ENCODE data around the gene GNA15.

GNA15 gene

GRCh38 chr19:3096902-3097326 is 38.9 kb upstream of the GNA15 start:
- H3K79me2 ChIP-seq (ENCODE audit: low read length), result no peaks in the 10 kb centered on the region

GRCh38 chr19:3097442-3097871 is 38.4 kb upstream of the GNA15 start:
- H3K9me2 ChIP-seq (replicated peaks; ENCODE audit: insufficient read depth, low read length), result no peaks in the 10 kb centered on the region
- no peak overlapping the region for H2AFZ ChIP-seq (ENCODE audit: low read length)
- H3K4me3 ChIP-seq (ENCODE audit: low read length), result no peak overlapping the region
- H3K79me2 ChIP-seq (ENCODE audit: low read length), result no peaks in the 10 kb centered on the region
- no peaks in the 10 kb centered on the region for H3F3A ChIP-seq (ENCODE audit: insufficient read depth, low read length)
- H3K9ac ChIP-seq (ENCODE audit: low read length), result no peak overlapping the region
- H3K27ac ChIP-seq (ENCODE audit: low read length), result no peak overlapping the region
- no peak for DNase-seq
- H3K27me3 ChIP-seq (replicated peaks; ENCODE audit: insufficient read depth, low read length), result peaks cover 86% of the 10 kb centered on the region
- H3K9me3 ChIP-seq (replicated peaks; ENCODE audit: insufficient read depth, low read length), result no peaks in the 10 kb centered on the region
- H3K4me1 ChIP-seq (ENCODE audit: low read length), result 0 out of 2 replicates have a peak, but pooled peaks cover 4% of the 10 kb centered on the region
- TF ChIP-seq CTCF (IDR thresholded peaks at IDR 0.05; ENCODE audit: low read length) (no peak), EZH2phosphoT487 (IDR thresholded peaks at IDR 0.05; ENCODE audit: low read length) (no peak), EZH2 (optimal IDR thresholded peaks at IDR 0.05; ENCODE audit: low read depth, low read length) (no peak)
- H4K20me1 ChIP-seq (ENCODE audit: insufficient read depth, low read length), result no peaks in the 10 kb centered on the region
- H3K4me2 ChIP-seq (ENCODE audit: low read depth, low read length), result no peak overlapping the region
- no peaks in the 10 kb centered on the region for H3K36me3 ChIP-seq (replicated peaks; ENCODE audit: insufficient read depth, low read length)

More at GRCh38 chr19:3096902-3097326, 38.9 kb upstream of the GNA15 start:
- no peak overlapping the region for H3K9ac ChIP-seq (ENCODE audit: low read length)
- no peak overlapping the region for H2AFZ ChIP-seq (ENCODE audit: low read length)
- H3K27ac ChIP-seq (ENCODE audit: low read length), result no peak overlapping the region
- H3K36me3 ChIP-seq (replicated peaks; ENCODE audit: insufficient read depth, low read length), result no peaks in the 10 kb centered on the region
- H3K9me2 ChIP-seq (replicated peaks; ENCODE audit: insufficient read depth, low read length), result no peaks in the 10 kb centered on the region
- no peaks in the 10 kb centered on the region for H4K20me1 ChIP-seq (ENCODE audit: insufficient read depth, low read length)
- no peaks in the 10 kb centered on the region for H3F3A ChIP-seq (ENCODE audit: insufficient read depth, low read length)
- no peak overlapping the region for H3K4me3 ChIP-seq (ENCODE audit: low read length)
- H3K27me3 ChIP-seq (replicated peaks; ENCODE audit: insufficient read depth, low read length), result peaks cover 86% of the 10 kb centered on the region
- H3K9me3 ChIP-seq (replicated peaks; ENCODE audit: insufficient read depth, low read length), result no peaks in the 10 kb centered on the region
- no peak overlapping the region for H3K4me2 ChIP-seq (ENCODE audit: low read depth, low read length)
- TF ChIP-seq CTCF (IDR thresholded peaks at IDR 0.05; ENCODE audit: low read length) (no peak), EZH2phosphoT487 (IDR thresholded peaks at IDR 0.05; ENCODE audit: low read length) (no peak), EZH2 (optimal IDR thresholded peaks at IDR 0.05; ENCODE audit: low read depth, low read length) (no peak)
- H3K4me1 ChIP-seq (ENCODE audit: low read length), result 0 out of 2 replicates have a peak, but pooled peaks cover 4% of the 10 kb centered on the region
- DNase-seq, result no peak

DNA sequence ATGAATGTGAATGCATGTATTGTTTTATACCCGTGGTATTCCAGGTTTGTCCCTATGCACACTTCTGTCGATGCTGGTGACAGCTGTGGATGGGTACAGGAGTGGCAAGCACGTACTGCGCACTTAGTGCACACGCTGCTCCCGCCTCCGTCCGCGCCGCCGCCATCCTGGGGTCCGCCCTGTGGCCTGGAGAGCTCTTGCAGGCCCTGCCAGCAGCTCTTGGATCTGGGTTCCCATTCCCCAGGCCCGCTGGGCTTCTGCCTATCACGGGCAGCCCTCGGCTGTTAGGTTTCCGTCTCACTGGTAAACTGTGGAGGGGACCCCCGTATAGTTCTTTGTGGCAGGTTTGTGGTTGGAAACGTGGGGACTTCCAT is 37.7 kb upstream of the GNA15 start:
- Histone ChIP-seq H3K4me1 (ENCODE audit: low read length) (0 out of 2 replicates have a peak, but pooled peaks cover 4% of the 10 kb centered on the region), H4K20me1 (ENCODE audit: insufficient read depth, low read length) (no peaks in the 10 kb centered on the region), H3K27me3 (replicated peaks; ENCODE audit: insufficient read depth, low read length) (peaks cover 84% of the 10 kb centered on the region), H3K36me3 (replicated peaks; ENCODE audit: insufficient read depth, low read length) (no peaks in the 10 kb centered on the region), H2AFZ (ENCODE audit: low read length) (no peak overlapping the region), H3K9me3 (replicated peaks; ENCODE audit: insufficient read depth, low read length) (no peaks in the 10 kb centered on the region), H3K79me2 (ENCODE audit: low read length) (no peaks in the 10 kb centered on the region), H3F3A (ENCODE audit: insufficient read depth, low read length) (no peaks in the 10 kb centered on the region), H3K4me3 (ENCODE audit: low read length) (no peak overlapping the region), H3K9ac (ENCODE audit: low read length) (no peak overlapping the region), H3K27ac (ENCODE audit: low read length) (no peak overlapping the region), H3K9me2 (replicated peaks; ENCODE audit: insufficient read depth, low read length) (no peaks in the 10 kb centered on the region), H3K4me2 (ENCODE audit: low read depth, low read length) (no peak overlapping the region)
- TF ChIP-seq EZH2 (optimal IDR thresholded peaks at IDR 0.05; ENCODE audit: low read depth, low read length), result no peak
- no peak for TF ChIP-seq CTCF (IDR thresholded peaks at IDR 0.05; ENCODE audit: low read length)
- TF ChIP-seq EZH2phosphoT487 (IDR thresholded peaks at IDR 0.05; ENCODE audit: low read length), result no peak
- DNase-seq, result no peak
